ENCODE data around the gene PTGFRN. TPM values are rescaled to one million over a fixed set of nuclear protein-coding genes. Genes with fewer than 3 reads are reported as not detected.

Gene PTGFRN
- total RNA-seq, 1 donor from 2014 or later, result 31.2 TPM

- intact Hi-C loops (cut with DNase I), result no loop called here
- no peak for TF ChIP-seq CTCF (IDR thresholded peaks at IDR 0.05)
- ATAC-seq, result no peak
Measured at GRCh38 chr1:116927049-116927798, 17.5 kb downstream of the PTGFRN start.

GRCh38 chr1:116929961-116930592 is 20.4 kb downstream of the PTGFRN start:
- Histone ChIP-seq H3K27ac (no peak overlapping the region), H3K4me1 (no peaks in the 10 kb centered on the region), H3K9me3 (no peaks in the 10 kb centered on the region), H3K36me3 (no peaks in the 10 kb centered on the region), H3K4me3 (no peak overlapping the region), H3K27me3 (no peaks in the 10 kb centered on the region)
- intact Hi-C loops (cut with DNase I), result no loop called here
- no peak for ATAC-seq
- DNase-seq, result no peak
- TF ChIP-seq CTCF (IDR thresholded peaks at IDR 0.05), result no peak

More at GRCh38 chr1:116927049-116927798, 17.5 kb downstream of the PTGFRN start:
- Histone ChIP-seq H3K27me3 (no peaks in the 10 kb centered on the region), H3K4me1 (no peaks in the 10 kb centered on the region), H3K36me3 (no peaks in the 10 kb centered on the region), H3K9me3 (no peaks in the 10 kb centered on the region), H3K27ac (no peak overlapping the region), H3K4me3 (no peak overlapping the region)
- no peak for DNase-seq

- H3K9me3 ChIP-seq, result no peaks in the 10 kb centered on the region
- intact Hi-C loops (cut with DNase I), result no loop called here
- DNase-seq (no peak), ATAC-seq (no peak)
- no peaks in the 10 kb centered on the region for H3K27me3 ChIP-seq
- H3K4me3 ChIP-seq, result no peak overlapping the region
- no peak overlapping the region for H3K27ac ChIP-seq
- no peaks in the 10 kb centered on the region for H3K36me3 ChIP-seq
- no peaks in the 10 kb centered on the region for H3K4me1 ChIP-seq
- TF ChIP-seq CTCF (IDR thresholded peaks at IDR 0.05), result no peak
Measured at GRCh38 chr1:116931016-116931918, 21.6 kb downstream of the PTGFRN start.

- intact Hi-C loops (cut with DNase I), result no loop called here
- H3K27me3 ChIP-seq, result no peaks in the 10 kb centered on the region
- H3K9me3 ChIP-seq, result no peaks in the 10 kb centered on the region
- no peak for ATAC-seq
- no peaks in the 10 kb centered on the region for H3K4me1 ChIP-seq
- H3K27ac ChIP-seq, result no peak overlapping the region
- no peak overlapping the region for H3K4me3 ChIP-seq
- no peaks in the 10 kb centered on the region for H3K36me3 ChIP-seq
- TF ChIP-seq CTCF (IDR thresholded peaks at IDR 0.05), result no peak
- DNase-seq, result no peak
Measured at GRCh38 chr1:116933606-116934515, 24.1 kb downstream of the PTGFRN start.
